GM20000 (cell line): ENCODE data around the gene TMEM154.

ENCODE experiments used
- DNase-seq: peaks from one replicate; pipeline ENCODE4 v3.0.0; 2012; ENCODE audit warnings: low spot score
- TF ChIP-seq, protein P1 (sequence below): IDR thresholded peaks from 2 replicates; pipeline ENCODE4 v1.5.1; 2012; ENCODE audit warnings: mild to moderate bottlenecking, control low read depth; ENCODE audit errors: extremely low read depth, missing control alignments

Gene TMEM154

DNA sequence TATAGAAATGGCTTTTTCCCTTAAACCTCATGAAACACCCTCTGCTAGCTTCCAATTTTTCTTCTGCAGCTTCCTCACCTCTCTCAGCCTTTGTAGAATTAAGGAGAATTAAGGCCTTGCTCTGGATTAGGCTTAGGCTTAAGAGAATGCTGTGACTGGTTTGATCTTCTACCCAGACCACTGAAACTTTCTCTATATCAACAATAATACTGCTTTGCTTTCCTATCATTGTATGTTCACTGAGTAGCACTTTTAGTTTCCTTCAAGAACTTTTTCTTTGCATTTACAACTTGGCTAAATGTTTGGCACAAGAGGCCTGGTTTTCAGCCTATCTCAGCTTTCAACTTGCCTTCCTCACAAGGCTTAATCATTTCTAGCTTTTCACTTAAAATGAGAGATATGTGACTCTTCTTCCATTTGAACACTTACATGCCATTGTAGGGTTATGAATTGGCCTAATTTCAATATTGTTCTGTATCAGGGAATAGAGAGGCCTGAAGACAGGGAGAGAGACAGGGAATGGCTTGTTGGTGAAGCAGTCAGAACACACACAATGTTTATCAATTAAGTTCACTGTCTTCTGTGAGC lies 28.2 kb downstream of the TMEM154 start:
- DNase-seq, result no peak
- TF ChIP-seq, protein P1, sequence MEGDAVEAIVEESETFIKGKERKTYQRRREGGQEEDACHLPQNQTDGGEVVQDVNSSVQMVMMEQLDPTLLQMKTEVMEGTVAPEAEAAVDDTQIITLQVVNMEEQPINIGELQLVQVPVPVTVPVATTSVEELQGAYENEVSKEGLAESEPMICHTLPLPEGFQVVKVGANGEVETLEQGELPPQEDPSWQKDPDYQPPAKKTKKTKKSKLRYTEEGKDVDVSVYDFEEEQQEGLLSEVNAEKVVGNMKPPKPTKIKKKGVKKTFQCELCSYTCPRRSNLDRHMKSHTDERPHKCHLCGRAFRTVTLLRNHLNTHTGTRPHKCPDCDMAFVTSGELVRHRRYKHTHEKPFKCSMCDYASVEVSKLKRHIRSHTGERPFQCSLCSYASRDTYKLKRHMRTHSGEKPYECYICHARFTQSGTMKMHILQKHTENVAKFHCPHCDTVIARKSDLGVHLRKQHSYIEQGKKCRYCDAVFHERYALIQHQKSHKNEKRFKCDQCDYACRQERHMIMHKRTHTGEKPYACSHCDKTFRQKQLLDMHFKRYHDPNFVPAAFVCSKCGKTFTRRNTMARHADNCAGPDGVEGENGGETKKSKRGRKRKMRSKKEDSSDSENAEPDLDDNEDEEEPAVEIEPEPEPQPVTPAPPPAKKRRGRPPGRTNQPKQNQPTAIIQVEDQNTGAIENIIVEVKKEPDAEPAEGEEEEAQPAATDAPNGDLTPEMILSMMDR, result no peak

DNA sequence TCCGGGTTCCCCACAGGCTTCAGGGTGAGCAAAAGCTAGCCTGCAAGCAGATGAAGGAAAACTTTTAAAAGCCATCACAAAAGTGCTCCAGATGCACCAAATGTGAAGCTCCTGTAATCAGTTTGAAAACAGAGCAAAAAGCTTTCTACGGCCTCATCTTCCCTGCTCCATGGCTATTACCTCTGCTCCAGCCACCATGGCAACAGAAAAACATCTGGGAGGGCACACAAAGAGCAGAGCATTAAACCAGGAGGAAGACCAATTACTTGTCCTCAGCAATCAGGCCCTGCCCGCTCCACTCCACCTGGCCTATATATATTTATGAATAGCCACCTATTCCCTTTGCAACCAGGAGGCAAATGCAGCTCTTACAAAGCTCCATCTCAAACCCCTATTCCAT lies 33.6 kb downstream of the TMEM154 start:
- DNase-seq, result no peak
- TF ChIP-seq, protein P1, result no peak

DNA sequence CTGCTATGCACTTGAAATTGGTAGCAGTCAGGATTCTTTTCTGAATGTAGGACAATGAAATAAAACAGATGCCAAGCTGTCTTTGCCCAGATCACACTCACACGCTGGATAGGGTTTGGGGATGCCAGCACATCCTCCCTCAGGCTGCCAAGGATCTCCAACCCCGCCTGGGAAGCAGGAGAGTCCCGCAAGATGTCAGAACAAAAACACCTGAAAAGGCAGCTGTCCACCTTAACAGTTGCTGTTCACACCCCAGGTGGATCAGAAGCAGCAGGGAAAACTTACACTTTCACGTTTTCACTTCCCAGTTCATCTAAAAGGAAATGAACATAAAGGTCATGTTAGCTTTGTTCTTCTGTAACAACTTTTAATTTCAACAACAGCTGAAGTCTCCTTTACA lies 35.7 kb downstream of the TMEM154 start:
- DNase-seq, result no peak
- TF ChIP-seq, protein P1, result no peak

DNA sequence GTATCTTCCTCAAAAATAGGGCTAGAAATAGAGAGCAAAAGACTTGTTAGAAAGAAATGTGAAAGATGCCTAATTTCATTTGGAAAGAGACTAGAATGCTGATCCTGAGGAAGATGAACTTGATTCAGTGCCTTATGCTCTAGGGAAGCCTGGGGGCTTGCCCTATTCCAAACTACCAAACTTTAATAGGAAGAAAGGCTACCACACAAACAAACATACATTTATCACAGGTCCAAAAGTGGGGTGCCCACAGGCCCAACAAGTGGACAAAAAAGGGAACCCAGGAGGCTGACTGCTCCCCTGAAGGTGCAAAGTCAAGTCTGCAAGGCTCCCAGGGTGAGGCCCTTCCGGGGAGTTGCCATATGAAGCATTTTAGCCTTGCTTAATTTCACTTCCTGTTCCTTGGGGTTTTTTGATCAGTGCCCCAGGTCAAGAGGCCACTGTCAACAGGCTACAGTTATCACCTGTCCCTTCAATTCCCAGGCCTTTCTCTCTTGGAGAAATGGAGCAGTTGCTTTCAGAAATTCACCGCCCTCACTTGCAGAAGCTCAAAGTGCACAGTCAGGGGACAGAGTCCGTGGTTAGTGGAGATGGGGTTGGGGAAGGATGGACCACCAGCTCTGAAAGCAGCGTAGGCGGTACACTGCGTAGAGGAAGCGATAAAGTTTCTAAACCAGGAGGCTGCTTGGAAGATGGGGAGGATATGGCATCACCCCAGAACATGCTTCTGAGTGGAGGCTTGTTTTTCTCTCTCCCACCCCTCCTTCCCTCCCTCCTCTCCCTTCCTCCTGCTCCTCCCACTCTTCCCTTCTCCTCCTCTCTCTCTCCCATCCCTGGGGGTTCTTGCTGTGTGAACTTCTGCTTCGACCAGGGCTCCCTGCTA lies 36.4 kb downstream of the TMEM154 start:
- TF ChIP-seq, protein P1, result no peak
- peak; percentile 80 for DNase-seq

DNA sequence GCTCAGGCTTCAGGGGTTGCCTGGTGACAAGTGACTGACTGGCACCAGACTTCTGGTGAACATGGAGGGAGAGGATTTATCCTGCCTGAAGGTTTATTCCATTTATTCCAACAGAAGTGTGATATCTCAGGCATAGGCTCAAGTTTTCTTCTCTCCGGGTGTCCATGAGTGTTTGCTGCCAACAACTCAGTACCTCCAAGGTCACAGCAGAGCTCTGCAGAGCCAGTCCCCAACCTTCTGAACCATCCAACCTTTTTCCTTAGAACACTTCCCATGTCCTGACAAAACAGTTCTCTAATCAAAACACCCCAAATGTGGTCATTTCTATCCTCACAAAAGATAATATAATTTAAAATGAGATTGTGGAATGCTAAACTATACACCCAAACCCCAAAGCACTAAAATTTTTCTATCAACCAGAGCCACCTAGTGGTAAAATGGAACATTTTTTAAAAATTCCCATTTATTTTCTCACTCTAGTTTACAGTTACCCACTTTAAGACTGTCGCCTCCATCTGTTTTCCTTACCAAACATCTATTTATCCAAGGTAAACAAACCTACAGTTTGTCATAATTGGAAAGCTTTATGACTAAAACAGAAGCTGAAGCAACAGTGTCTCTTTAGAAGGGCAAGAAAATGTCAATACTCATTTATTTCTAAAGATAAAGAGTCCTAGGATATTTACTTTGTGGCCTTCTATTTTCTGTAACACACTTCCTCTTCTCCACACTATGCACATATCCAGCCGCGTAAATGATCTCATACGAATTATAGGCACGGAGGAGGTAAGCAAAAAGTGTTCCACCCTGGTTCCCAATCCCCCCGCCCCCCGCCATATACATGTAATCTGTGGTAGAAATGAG lies 39.5 kb downstream of the TMEM154 start:
- no peak for DNase-seq

DNA sequence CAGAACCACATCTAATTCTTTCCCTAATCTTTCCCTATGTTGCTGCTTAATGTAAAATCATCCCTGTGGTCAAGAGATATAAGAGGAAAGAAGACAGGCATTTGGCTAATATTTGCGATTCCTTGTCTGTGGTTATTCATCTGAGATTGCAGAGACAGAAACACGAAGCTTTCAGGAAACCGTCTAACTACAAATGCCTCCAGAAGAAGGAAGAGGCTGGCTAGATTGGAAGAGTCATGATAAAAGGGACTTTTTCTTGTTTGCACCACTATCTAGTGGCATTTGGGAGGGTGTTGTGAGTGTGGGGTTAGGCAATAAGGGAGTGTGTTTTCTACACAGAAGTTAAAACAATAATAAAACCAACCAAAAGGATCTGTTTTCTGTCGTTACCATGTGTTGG lies 43.9 kb downstream of the TMEM154 start:
- TF ChIP-seq, protein P1, result no peak

More for the DNA sequence above, 39.5 kb downstream of the TMEM154 start:
- TF ChIP-seq, protein P1, result no peak

More for the DNA sequence above, 43.9 kb downstream of the TMEM154 start:
- DNase-seq, result no peak
